HL-60/S4 treated with phorbol 12-myristate 13-acetate at 8.2 ng/mL for 4 days and 3 days (cell line): Measurements from ENCODE around the gene SIRT6.
"Not testable (repeated sequence)": the region's sequence is repeated elsewhere in the genome, so short reads cannot be mapped to it uniquely, and the experiment has no call there.

ENCODE experiments used
- in situ Hi-C: fragments of 300-500 bp; cut with MboI; formaldehyde crosslinking; loops from 2 replicates; pipeline ENCODE4 v1.15.0; 2022; ENCODE audit warnings: low sequenced_read_pairs

SIRT6 gene

GRCh38 chr19:4200940-4201542, 18.7 kb upstream of the SIRT6 start:
- in situ Hi-C loops = loop anchor here (25.0 kb wide), 1 partner anchor 339 kb away; the partner anchor contains the start of gene ZFR2

DNA sequence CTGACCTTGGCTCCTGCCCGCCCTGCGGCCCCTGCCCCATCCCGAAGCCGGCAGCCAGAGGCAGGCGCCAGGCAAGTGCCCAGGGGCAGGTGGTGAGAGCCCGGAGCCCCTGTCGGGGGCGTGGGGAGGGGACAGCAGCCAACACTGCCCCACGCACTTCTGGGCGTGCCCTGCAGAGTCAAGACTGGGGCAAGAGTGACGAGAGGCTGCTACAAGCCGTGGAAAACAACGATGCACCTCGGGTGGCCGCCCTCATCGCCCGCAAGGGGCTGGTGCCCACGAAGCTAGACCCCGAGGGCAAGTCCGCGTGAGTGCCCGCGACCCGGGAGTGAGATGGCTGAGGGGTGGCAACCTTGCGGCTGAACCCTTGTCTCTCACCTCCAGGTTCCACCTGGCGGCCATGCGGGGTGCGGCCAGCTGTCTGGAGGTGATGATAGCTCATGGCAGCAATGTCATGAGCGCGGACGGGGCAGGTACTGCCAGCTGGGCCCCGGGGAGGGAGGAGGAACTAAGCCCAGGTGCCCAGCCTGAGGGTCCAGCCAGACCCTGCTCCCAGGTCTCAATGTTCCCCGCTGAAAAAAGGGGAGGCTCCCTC, 17.4 kb upstream of the SIRT6 start:
- in situ Hi-C loops = loop anchor here (25.0 kb wide), 1 partner anchor 337 kb away; the partner anchor contains the start of gene ZFR2

GRCh38 chr19:4198467-4199126, 16.2 kb upstream of the SIRT6 start:
- in situ Hi-C loops = no loop called here

GRCh38 chr19:4197625-4198466, 15.5 kb upstream of the SIRT6 start:
- in situ Hi-C loops = no loop called here

GRCh38 chr19:4197228-4197624, 14.9 kb upstream of the SIRT6 start:
- in situ Hi-C loops = no loop called here

DNA sequence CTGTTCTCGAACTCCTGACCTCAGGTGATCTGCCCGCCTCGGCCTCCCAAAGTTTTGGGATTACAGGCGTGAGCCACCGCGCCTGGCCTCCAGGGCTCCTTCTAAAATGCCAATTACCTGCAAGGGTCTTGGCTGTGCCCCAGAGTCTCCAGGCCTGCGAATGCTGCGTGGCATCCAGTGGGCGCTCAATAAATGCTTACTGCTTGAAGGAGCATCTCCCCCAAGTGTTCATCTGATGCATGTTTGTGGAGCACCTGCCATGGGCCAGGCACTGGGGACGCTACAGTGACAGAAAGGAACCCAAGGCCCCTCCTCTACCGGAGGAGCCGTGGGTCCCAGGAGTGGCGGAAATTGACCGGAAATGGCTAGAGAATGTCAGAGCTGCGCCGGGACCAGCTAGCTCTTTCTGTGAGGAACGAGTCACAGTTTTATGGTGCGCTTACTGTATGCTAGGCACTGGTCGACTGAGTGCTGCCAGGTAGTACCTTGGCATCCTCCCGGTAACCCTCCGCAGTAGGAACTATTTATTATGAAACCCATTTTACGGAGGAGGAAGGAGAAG, 14.3 kb upstream of the SIRT6 start:
- in situ Hi-C loops = no loop called here

- in situ Hi-C loops = no loop called here
These were observed 13.6 kb upstream of the SIRT6 start for GRCh38 chr19:4196009-4196408.

DNA sequence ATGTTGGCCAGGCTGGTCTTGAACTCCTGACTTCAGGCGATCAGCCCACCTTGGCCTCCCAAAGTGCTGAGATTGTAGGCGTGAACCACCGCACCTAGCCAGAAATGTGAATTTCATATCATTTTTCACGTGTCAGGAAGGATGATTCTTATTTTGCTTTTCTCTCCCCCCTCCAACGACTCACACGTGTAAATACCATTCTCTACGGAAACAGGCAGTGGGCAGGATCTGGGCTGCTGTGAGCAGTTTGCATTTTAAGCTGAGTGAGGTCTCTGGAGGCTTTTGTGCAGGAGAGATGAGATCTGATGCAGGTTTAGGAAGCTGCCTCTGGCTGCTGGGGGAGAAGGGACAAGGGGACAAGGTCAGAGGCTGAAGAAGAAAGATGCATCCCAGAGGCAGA, 12.0 kb upstream of the SIRT6 start:
- in situ Hi-C loops = no loop called here

DNA sequence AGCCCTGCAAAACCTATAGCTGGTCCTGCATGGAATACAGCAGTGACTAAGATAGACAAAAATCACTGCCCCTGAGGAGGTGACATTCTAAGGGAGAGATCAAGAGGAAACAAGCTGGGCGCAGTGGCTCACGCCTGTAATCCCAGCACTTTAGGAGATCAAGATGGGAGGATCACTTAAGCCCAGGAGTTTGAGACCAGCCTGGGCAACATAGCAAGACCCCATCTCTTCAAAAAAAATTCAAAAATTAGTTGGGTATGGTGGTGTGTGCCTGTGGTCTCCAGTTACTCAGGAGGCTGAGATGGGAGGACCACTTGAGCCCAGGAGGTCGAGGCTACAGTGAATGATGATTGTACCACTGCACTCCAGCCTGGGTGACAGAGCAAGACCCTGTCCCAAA, 10.2 kb upstream of the SIRT6 start:
- in situ Hi-C loops = not testable (repeated sequence)

DNA sequence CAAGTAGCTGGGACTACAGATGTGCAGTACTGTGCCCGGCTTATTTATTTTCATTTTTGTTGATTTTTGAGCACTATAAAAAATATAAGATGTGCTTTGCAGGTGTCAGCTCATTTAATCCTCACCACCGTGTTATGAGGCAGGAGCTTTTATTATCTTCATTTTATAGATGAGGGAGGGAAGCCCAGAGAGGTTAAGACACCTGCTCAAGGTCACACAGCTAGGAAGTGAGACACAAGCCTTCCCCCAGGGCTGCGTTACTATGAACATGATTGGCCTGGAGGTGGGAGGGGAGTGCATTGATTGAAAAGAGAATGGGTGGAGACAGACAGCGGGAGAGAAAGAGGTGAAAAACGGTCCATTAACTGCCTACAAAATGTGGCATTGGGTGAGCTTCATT, 7.3 kb upstream of the SIRT6 start:
- in situ Hi-C loops = no loop called here

GRCh38 chr19:4187313-4188122, 5.2 kb upstream of the SIRT6 start:
- in situ Hi-C loops = no loop called here

- in situ Hi-C loops = no loop called here
These were observed 4.0 kb upstream of the SIRT6 start for GRCh38 chr19:4186087-4186993.

GRCh38 chr19:4185413-4186086, 3.2 kb upstream of the SIRT6 start:
- in situ Hi-C loops = no loop called here

DNA sequence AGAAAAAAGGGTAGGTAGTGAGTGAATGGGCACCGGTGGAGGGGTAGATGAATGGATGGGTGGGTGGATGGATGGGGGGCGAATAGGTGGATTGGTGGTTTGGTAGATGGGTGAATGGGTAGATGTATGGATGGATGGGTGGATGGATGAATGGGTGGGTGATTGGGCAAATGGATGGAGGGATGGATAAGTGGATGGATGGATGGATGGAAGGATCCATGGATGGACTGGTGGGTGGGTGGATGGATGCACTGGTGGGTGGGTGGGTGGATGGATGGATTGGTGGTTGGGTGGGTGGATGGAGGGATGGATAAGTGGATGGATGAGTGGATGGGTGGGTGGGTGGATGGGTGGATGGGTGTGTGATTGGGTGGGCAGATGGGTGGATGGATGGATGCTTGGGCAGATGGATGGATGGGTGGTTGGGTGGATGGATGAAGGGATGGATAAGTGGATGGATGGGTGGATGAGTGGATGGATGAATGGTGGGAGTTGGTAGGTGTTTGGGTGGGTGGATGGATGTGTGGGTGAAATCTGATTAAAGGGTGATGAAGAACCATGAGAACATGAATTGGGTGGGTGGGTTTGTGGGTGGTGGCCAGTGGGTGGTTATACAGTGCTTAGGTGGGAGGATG, 2.5 kb upstream of the SIRT6 start:
- in situ Hi-C loops = no loop called here

GRCh38 chr19:4183967-4184717, 1.8 kb upstream of the SIRT6 start:
- in situ Hi-C loops = no loop called here

DNA sequence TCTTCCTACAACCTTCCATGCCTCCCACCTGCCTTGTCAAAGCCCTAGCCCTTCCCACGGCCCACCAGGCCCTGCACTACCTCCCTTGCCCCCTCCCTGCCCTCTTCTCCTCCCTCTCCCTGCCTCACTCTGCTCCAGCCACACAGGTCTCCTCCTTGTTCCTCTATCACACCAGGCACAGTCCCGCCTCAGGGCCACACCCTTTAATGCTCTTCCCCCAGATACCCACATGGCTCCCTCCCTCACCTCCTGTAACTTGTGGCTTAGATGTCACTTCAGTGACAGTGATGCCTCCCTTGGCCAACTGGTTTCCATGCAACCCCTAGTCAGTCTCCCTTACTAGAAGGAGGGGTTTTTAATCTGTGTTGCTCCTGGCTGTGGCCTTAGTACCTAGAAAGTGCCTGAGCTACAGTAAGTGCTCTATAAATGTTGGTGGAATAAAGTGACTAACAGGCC, 1.3 kb downstream of the SIRT6 start:
- in situ Hi-C loops = no loop called here

DNA sequence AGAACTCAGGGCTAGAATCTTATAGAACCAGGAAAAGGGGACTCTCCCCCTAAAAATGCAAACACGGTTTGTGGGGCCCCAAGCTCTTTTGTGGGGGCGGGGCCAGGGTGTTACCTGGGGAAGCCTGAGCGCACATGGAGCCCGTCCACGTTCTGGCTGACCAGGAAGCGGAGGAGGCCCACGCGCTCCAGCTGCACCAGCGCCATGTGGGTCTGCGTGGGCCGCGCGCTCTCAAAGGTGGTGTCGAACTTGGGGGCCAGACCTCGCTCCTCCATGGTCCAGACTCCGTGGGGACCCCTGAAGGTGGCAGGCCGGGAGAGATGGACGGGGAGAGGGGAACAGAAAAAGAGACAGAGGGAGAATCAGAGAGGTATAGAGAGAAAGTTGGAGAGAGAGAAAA, 3.4 kb downstream of the SIRT6 start:
- in situ Hi-C loops = no loop called here
